A673 (cell line): ENCODE data around the gene IL19. TPM values are rescaled to one million over a fixed set of nuclear protein-coding genes. Genes with fewer than 3 reads are reported as not detected.

Source experiments
- BruUV-seq: library from RNA; stranded (reverse); fragments of 400-500 nt; replicated peaks from 2 replicates; lab custom pipeline; 2021; lab: Mats Ljungman, UMichigan
- CTCF ChIA-PET: fragments of 300-600 bp; sonication (Branson Sonifier 250); formaldehyde crosslinking; loops from one replicate; lab custom pipeline; 2022; ENCODE audit warnings: antibody characterized with exemption; lab: Charles Lee
- POLR2A ChIA-PET: fragments of 300-600 bp; sonication (Branson Sonifier 250); formaldehyde crosslinking; loops from one replicate; lab custom pipeline; 2022; ENCODE audit warnings: antibody characterized with exemption; ENCODE audit not compliant: low non-redundant PET; lab: Charles Lee
- DNase-seq: peaks from one replicate; pipeline ENCODE4 v3.0.0-alpha.2; 2015; ENCODE audit warnings: low spot score
- H3K27ac ChIP-seq: fragments of 200-600 bp; sonication (generic); 2 replicates; pipeline ENCODE4 v1.5.1; 2016; ENCODE audit warnings: mixed run types, low read depth, mild to moderate bottlenecking, mixed read lengths, antibody characterized with exemption, low read length; ENCODE audit not compliant: poor library complexity, severe bottlenecking
- H3K27me3 ChIP-seq: fragments of 200-600 bp; sonication (generic); replicated peaks from 2 replicates; pipeline ENCODE4 v1.6.1; 2017; ENCODE audit warnings: mixed run types, low read depth, mild to moderate bottlenecking, mixed read lengths, antibody characterized with exemption, low read length; ENCODE audit not compliant: insufficient read depth, poor library complexity
- H3K36me3 ChIP-seq: fragments of 200-600 bp; sonication (generic); 2 replicates; pipeline ENCODE4 v1.6.1; 2016; ENCODE audit warnings: mixed run types, mild to moderate bottlenecking, mixed read lengths, antibody characterized with exemption, low read length; ENCODE audit not compliant: insufficient read depth, poor library complexity, severe bottlenecking
- H3K4me1 ChIP-seq: fragments of 200-600 bp; sonication (generic); 2 replicates; pipeline ENCODE4 v1.6.1; 2017; ENCODE audit warnings: mixed run types, mild to moderate bottlenecking, mixed read lengths, antibody characterized with exemption, low read length; ENCODE audit not compliant: insufficient read depth, poor library complexity, severe bottlenecking
- H3K4me3 ChIP-seq: fragments of 200-600 bp; sonication (generic); 2 replicates; pipeline ENCODE4 v1.5.1; 2016; ENCODE audit warnings: low read depth, mixed run types, mild to moderate bottlenecking, mixed read lengths, low read length; ENCODE audit not compliant: poor library complexity, severe bottlenecking
- H3K9me3 ChIP-seq: fragments of 200-600 bp; sonication (generic); 2 replicates; pipeline ENCODE4 v1.6.1; 2016; ENCODE audit warnings: mixed run types, low read depth, mild to moderate bottlenecking, mixed read lengths, antibody characterized with exemption, low read length; ENCODE audit not compliant: poor library complexity, severe bottlenecking
- EZH2 ChIP-seq: fragments of 200-600 bp; sonication (generic); IDR thresholded peaks from 2 replicates; pipeline ENCODE4 v1.6.1; 2017; ENCODE audit warnings: borderline replicate concordance, low read depth, mild to moderate bottlenecking, mixed read lengths, antibody characterized with exemption, low read length; ENCODE audit not compliant: poor library complexity, severe bottlenecking
- intact Hi-C: fragments of 100-400 bp; cut with micrococcal nuclease; formaldehyde crosslinking; loops from one replicate; pipeline ENCODE4 v1.10.0; 2022; ENCODE audit not compliant: unreplicated experiment
- total RNA-seq: library from RNA; stranded (reverse); gene quantifications from 2 replicates; pipeline ENCODE4 v1.2.3, GENCODE V29; 2021
- TF ChIP-seq, protein P1 (sequence below): fragments of 300-800, 200-600 bp; sonication (generic); conservative IDR thresholded peaks from 2 replicates; pipeline ENCODE4 v1.5.1; 2017; ENCODE audit warnings: low read depth, mild to moderate bottlenecking, antibody characterized with exemption, low read length, moderate library complexity, mixed read lengths

IL19 gene
- total RNA-seq, 1 experiment from 2014 or later: not detected

DNA sequence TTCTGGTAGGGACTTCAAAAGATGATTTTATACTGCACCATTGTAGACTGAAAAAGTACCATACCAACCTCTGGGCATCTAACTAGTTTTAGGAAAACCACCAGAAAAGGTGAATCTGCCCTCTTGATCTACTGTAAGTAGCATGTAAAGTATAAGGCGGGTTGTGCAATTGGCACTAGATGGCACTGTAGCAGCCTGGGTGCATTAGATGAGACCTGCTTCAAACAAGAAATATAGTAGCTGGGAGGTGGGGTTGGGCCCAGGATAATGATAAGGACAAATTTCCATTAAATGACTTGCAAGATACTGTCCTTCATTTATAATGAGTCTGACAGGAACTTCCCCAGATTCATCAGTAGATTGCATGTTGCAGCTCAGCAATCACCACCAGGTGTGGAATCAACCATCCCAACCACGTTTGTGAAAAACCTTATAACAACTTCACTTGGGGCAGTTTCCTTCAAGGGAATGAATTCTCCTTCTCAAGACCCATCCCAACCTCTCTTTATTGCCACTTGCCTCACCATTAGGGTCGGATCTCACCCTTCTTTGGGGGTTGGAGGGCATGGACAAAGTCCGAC is 39.0 kb downstream of the IL19 start:
- Histone ChIP-seq H3K27ac (no peak overlapping the region), H3K4me1 (no peaks in the 10 kb centered on the region), H3K9me3 (peaks cover 4% of the 10 kb centered on the region), H3K27me3 (peaks cover 8% of the 10 kb centered on the region), H3K4me3 (no peak overlapping the region), H3K36me3 (no peaks in the 10 kb centered on the region)
- peak; percentile 41 for DNase-seq
- intact Hi-C loops: loop anchor here (2.0 kb wide), 1 partner anchor 103 kb away; no protein-coding TSS in a partner anchor
- no TSS peak for BruUV-seq
- TF ChIP-seq, protein P1, sequence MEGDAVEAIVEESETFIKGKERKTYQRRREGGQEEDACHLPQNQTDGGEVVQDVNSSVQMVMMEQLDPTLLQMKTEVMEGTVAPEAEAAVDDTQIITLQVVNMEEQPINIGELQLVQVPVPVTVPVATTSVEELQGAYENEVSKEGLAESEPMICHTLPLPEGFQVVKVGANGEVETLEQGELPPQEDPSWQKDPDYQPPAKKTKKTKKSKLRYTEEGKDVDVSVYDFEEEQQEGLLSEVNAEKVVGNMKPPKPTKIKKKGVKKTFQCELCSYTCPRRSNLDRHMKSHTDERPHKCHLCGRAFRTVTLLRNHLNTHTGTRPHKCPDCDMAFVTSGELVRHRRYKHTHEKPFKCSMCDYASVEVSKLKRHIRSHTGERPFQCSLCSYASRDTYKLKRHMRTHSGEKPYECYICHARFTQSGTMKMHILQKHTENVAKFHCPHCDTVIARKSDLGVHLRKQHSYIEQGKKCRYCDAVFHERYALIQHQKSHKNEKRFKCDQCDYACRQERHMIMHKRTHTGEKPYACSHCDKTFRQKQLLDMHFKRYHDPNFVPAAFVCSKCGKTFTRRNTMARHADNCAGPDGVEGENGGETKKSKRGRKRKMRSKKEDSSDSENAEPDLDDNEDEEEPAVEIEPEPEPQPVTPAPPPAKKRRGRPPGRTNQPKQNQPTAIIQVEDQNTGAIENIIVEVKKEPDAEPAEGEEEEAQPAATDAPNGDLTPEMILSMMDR: peak; percentile 63
- TF ChIP-seq EZH2: no peak
- ChIA-PET CTCF (no interaction called here), POLR2A (no interaction called here)

DNA sequence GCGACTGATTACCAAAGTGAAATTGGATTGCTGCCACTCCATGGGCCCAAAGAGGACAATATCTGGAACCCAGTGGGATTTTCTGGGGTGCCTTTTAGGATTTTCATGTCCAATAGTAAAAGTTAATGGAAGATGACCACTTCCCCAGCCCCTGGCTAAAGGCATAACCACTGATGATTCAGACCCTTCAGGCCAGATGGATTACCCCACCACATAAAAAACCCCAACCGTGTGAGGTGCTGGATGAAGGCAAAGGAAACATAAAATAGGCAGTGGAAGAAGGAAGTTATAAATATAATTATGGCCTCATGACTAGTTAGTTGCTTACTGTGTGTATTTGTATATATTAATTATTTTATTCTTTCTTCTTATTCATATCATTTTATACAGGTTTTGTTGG is 41.9 kb downstream of the IL19 start:
- Histone ChIP-seq H3K4me1 (no peaks in the 10 kb centered on the region), H3K9me3 (peaks cover 4% of the 10 kb centered on the region), H3K27me3 (no peaks in the 10 kb centered on the region), H3K4me3 (no peak overlapping the region), H3K27ac (no peak overlapping the region), H3K36me3 (no peaks in the 10 kb centered on the region)
- intact Hi-C loops: no loop called here
- TF ChIP-seq, protein P1: no peak
- TF ChIP-seq EZH2: no peak
- CTCF ChIA-PET: no interaction called here
- POLR2A ChIA-PET: no interaction called here
- DNase-seq: no peak
- BruUV-seq: no TSS peak

DNA sequence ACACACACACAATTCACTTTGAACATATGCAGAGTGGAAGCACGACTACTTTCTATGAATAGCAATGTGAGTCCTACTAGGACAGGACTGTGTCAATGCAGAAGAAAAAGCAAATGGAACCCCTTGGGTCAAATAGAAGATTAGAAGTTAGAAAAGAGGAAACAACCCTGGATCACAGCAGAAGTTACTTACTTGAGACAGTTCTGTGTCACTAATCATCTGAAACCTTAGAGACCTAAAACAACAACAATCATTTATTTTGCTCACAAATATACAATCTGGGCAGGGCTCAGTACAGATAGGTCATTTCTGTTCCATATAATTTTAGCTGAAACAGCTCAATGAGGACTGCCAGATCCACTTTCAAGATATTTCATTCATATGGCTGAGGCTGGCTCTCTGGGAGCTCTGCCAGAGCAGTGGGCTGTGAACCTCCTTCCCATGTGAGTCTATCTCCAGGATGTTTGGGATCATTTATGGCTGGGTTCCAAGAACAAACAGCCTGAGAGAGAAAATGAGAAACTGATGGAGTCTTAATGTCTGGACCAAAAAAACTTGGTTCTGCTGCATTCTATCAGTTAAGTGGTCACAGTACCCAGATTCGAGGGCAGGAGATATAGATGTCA is 44.3 kb downstream of the IL19 start:
- CTCF ChIA-PET: no interaction called here
- DNase-seq: peak; percentile 19

More for the DNA sequence above, 44.3 kb downstream of the IL19 start:
- Histone ChIP-seq H3K27me3 (no peaks in the 10 kb centered on the region), H3K36me3 (no peaks in the 10 kb centered on the region), H3K4me3 (no peak overlapping the region), H3K9me3 (peaks cover 4% of the 10 kb centered on the region), H3K4me1 (no peaks in the 10 kb centered on the region), H3K27ac (no peak overlapping the region)
- BruUV-seq: no TSS peak
- no peak for TF ChIP-seq EZH2
- TF ChIP-seq, protein P1: no peak
- intact Hi-C loops: no loop called here
- POLR2A ChIA-PET: no interaction called here
